Gastroesophageal sphincter (tissue), 3 donors: ENCODE measurements around the gene ZEB1.

Source experiments
- EP300 ChIP-seq: sonication (generic); formaldehyde crosslinking; IDR thresholded peaks from one replicate; pipeline ENCODE4 v1.6.1; 2017; ENCODE audit warnings: antibody characterized with exemption, mild to moderate bottlenecking
- POLR2A ChIP-seq, 2 donors: fragments of 450-650 bp; IDR thresholded peaks; one replicate each; pipeline ENCODE4 v1.6.1; 2017; ENCODE audit warnings: antibody characterized with exemption in 2 of 2, mild to moderate bottlenecking in 2 of 2, moderate library complexity in 1 of 2
- POLR2AphosphoS5 ChIP-seq: sonication (generic); formaldehyde crosslinking; IDR thresholded peaks from one replicate; pipeline ENCODE4 v1.6.1; 2017; ENCODE audit warnings: antibody characterized with exemption
- TF ChIP-seq, protein P1 (sequence below), 4 experiments: fragments of 200-600 bp in 2 of 4; fragments of 450-650 bp in 2 of 4; sonication (generic) in 1 of 4; IDR thresholded peaks; one replicate each; pipeline ENCODE4 v1.5.1; 2017 to 2019; ENCODE audit warnings: antibody characterized with exemption in 4 of 4, mild to moderate bottlenecking in 2 of 4, moderate library complexity in 2 of 4

DNA sequence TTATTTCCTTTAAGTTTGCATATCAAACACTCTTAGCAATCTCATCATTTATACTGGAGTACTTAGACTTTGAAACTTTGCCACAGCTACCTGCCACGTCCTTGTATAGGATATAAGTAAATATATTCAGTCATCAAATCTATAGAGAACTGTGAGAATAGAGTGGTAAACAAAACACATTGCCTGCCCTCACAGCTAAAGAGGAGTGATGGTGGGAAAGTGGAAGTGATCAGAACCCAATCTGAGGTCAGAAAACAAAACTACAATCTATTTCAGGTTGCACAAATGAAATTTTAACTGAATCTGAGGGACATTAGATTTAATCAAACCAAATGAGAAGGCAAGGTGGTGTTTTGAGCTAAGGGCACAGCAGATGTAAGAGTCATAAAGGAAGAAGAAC lies 74.8 kb downstream of the ZEB1 start:
- TF ChIP-seq, protein P1, sequence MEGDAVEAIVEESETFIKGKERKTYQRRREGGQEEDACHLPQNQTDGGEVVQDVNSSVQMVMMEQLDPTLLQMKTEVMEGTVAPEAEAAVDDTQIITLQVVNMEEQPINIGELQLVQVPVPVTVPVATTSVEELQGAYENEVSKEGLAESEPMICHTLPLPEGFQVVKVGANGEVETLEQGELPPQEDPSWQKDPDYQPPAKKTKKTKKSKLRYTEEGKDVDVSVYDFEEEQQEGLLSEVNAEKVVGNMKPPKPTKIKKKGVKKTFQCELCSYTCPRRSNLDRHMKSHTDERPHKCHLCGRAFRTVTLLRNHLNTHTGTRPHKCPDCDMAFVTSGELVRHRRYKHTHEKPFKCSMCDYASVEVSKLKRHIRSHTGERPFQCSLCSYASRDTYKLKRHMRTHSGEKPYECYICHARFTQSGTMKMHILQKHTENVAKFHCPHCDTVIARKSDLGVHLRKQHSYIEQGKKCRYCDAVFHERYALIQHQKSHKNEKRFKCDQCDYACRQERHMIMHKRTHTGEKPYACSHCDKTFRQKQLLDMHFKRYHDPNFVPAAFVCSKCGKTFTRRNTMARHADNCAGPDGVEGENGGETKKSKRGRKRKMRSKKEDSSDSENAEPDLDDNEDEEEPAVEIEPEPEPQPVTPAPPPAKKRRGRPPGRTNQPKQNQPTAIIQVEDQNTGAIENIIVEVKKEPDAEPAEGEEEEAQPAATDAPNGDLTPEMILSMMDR (IDR thresholded peaks at IDR 0.05) = no peak
- TF ChIP-seq POLR2A (IDR thresholded peaks at IDR 0.05) (no peak), EP300 (no peak), POLR2AphosphoS5 (no peak)
